Panc1 (cell line): ENCODE results near the gene PDE1C.

ENCODE experiments used
- POLR2AphosphoS5 ChIP-seq: IDR thresholded peaks from 2 replicates; pipeline ENCODE4 v1.6.1; 2012; ENCODE audit warnings: mild to moderate bottlenecking, low read depth, low read length, moderate library complexity
- SIN3A ChIP-seq: IDR thresholded peaks from 2 replicates; pipeline ENCODE4 v1.6.1; 2012; ENCODE audit warnings: low read depth, mild to moderate bottlenecking, low read length, moderate library complexity, borderline replicate concordance; ENCODE audit not compliant: insufficient read depth
- TCF7L2 ChIP-seq: IDR thresholded peaks from 2 replicates; pipeline ENCODE4 v1.6.1; 2011; ENCODE audit warnings: mild to moderate bottlenecking, low read depth, low read length, inconsistent platforms
- TF ChIP-seq, protein P1 (sequence below): fragments of 450-650 bp; IDR thresholded peaks from 2 replicates; pipeline ENCODE4 v1.5.1; 2017; ENCODE audit warnings: mild to moderate bottlenecking
- TF ChIP-seq, protein P2 (sequence below), 2 experiments: IDR thresholded peaks; 2 replicates each; pipeline ENCODE4 v1.6.1; 2011 to 2012; ENCODE audit warnings: low read depth in 2 of 2, control low read depth in 1 of 2, low read length in 1 of 2, mild to moderate bottlenecking in 1 of 2, moderate library complexity in 1 of 2; ENCODE audit not compliant: insufficient read depth in 1 of 2

DNA sequence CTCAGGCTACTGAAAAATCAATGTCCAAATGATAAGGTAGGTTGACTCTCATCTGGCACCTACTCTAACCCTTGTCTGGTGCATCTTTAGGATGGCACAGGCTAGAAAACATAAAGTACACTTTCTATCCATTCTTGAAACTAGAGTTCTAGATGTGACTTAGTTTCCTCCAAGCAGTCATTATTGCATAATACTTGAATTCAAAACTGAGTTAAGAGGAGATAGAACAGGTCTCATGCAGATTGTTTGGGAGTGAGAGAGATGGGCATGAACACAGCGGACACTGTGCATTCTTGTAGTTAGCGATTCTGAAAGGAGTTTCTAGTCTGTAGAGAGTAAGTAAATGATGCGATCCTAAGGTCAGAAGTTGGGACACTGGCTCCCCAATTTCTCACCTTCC lies 149.2 kb downstream of the PDE1C start:
- TF ChIP-seq TCF7L2 (no peak), POLR2AphosphoS5 (no peak), SIN3A (no peak)
- TF ChIP-seq, protein P1, sequence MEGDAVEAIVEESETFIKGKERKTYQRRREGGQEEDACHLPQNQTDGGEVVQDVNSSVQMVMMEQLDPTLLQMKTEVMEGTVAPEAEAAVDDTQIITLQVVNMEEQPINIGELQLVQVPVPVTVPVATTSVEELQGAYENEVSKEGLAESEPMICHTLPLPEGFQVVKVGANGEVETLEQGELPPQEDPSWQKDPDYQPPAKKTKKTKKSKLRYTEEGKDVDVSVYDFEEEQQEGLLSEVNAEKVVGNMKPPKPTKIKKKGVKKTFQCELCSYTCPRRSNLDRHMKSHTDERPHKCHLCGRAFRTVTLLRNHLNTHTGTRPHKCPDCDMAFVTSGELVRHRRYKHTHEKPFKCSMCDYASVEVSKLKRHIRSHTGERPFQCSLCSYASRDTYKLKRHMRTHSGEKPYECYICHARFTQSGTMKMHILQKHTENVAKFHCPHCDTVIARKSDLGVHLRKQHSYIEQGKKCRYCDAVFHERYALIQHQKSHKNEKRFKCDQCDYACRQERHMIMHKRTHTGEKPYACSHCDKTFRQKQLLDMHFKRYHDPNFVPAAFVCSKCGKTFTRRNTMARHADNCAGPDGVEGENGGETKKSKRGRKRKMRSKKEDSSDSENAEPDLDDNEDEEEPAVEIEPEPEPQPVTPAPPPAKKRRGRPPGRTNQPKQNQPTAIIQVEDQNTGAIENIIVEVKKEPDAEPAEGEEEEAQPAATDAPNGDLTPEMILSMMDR, result no peak
- TF ChIP-seq, protein P2, sequence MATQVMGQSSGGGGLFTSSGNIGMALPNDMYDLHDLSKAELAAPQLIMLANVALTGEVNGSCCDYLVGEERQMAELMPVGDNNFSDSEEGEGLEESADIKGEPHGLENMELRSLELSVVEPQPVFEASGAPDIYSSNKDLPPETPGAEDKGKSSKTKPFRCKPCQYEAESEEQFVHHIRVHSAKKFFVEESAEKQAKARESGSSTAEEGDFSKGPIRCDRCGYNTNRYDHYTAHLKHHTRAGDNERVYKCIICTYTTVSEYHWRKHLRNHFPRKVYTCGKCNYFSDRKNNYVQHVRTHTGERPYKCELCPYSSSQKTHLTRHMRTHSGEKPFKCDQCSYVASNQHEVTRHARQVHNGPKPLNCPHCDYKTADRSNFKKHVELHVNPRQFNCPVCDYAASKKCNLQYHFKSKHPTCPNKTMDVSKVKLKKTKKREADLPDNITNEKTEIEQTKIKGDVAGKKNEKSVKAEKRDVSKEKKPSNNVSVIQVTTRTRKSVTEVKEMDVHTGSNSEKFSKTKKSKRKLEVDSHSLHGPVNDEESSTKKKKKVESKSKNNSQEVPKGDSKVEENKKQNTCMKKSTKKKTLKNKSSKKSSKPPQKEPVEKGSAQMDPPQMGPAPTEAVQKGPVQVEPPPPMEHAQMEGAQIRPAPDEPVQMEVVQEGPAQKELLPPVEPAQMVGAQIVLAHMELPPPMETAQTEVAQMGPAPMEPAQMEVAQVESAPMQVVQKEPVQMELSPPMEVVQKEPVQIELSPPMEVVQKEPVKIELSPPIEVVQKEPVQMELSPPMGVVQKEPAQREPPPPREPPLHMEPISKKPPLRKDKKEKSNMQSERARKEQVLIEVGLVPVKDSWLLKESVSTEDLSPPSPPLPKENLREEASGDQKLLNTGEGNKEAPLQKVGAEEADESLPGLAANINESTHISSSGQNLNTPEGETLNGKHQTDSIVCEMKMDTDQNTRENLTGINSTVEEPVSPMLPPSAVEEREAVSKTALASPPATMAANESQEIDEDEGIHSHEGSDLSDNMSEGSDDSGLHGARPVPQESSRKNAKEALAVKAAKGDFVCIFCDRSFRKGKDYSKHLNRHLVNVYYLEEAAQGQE (IDR thresholded peaks at IDR 0.05; ENCODE audit: insufficient read depth in 1 of 2, low read depth in 2 of 2, low read length in 1 of 2), result no peak
